Vagina (tissue), 2 donors: ENCODE results near the gene COL5A1. TPM values are rescaled to one million over a fixed set of nuclear protein-coding genes. Genes with fewer than 3 reads are reported as not detected.

Source experiments
- DNase-seq, 2 donors: peaks; one replicate each; pipeline ENCODE4 v3.0.0-alpha.2; 2017; ENCODE audit errors: extremely low spot score in 2 of 2
- H3K27ac ChIP-seq: fragments of 200-600 bp; sonication (generic); one replicate; pipeline ENCODE4 v1.5.1; 2019
- H3K27me3 ChIP-seq: fragments of 200-600 bp; sonication (generic); one replicate; pipeline ENCODE4 v1.5.1; 2019
- H3K36me3 ChIP-seq, 2 donors: fragments of 200-600 bp; sonication (generic); one replicate each; pipeline ENCODE4 v1.5.1; 2017 to 2019
- H3K4me1 ChIP-seq: fragments of 200-600 bp; sonication (generic); one replicate; pipeline ENCODE4 v1.5.1; 2019
- H3K4me3 ChIP-seq, 2 donors: fragments of 200-600 bp; sonication (generic); 1 replicate in 1 of 2; 2 replicates in 1 of 2; pipeline ENCODE4 v1.5.1; 2016 to 2019
- H3K9me3 ChIP-seq: fragments of 200-600 bp; sonication (generic); one replicate; pipeline ENCODE4 v1.5.1; 2019
- CTCF ChIP-seq, 3 experiments: fragments of 450-650 bp in 2 of 3; fragments of 200-600 bp in 1 of 3; sonication (generic) in 1 of 3; IDR thresholded peaks; one replicate each; pipeline ENCODE4 v1.5.1; 2017 to 2019; ENCODE audit warnings: antibody characterized with exemption in 3 of 3, mild to moderate bottlenecking in 2 of 3, moderate library complexity in 2 of 3
- POLR2A ChIP-seq, 2 donors: fragments of 450-650 bp; IDR thresholded peaks; one replicate each; pipeline ENCODE4 v1.6.1; 2017; ENCODE audit warnings: antibody characterized with exemption in 2 of 2, mild to moderate bottlenecking in 2 of 2, moderate library complexity in 2 of 2
- POLR2AphosphoS5 ChIP-seq, 2 donors: sonication (generic); formaldehyde crosslinking; IDR thresholded peaks; one replicate each; pipeline ENCODE4 v1.9.0; 2017; ENCODE audit warnings: antibody characterized with exemption in 2 of 2, mild to moderate bottlenecking in 2 of 2, low read depth in 1 of 2; ENCODE audit not compliant: insufficient read depth in 1 of 2
- intact Hi-C: fragments of 100-400 bp; cut with DNase I; formaldehyde crosslinking; loops from one replicate; pipeline ENCODE4 v1.15.1; 2023
- total RNA-seq: library from RNA; depleted of rRNA; stranded (reverse); fragments of >200 nt; gene quantifications from one replicate; pipeline ENCODE4 v1.2.3, GENCODE V29; 2016

Gene COL5A1
- total RNA-seq, 1 donor from 2014 or later, result 36.6 TPM

GRCh38 chr9:134793288-134794188, 151.9 kb downstream of the COL5A1 start:
- DNase-seq, result no peak
- peaks cover 0 to 28% of the 10 kb centered on the region in 2 donors for H3K36me3 ChIP-seq
- H3K4me1 ChIP-seq, result no peaks in the 10 kb centered on the region
- H3K27ac ChIP-seq, result no peak overlapping the region
- H3K9me3 ChIP-seq, result no peaks in the 10 kb centered on the region
- H3K4me3 ChIP-seq, result no peak overlapping the region
- intact Hi-C loops, result loop anchor here (10.0 kb wide), 1 partner anchor 611 kb away; no protein-coding TSS in a partner anchor
- H3K27me3 ChIP-seq, result no peaks in the 10 kb centered on the region
- TF ChIP-seq POLR2A (IDR thresholded peaks at IDR 0.05) (no peak), POLR2AphosphoS5 (IDR thresholded peaks at IDR 0.05; ENCODE audit: insufficient read depth in 1 of 2, low read depth in 1 of 2) (no peak), CTCF (IDR thresholded peaks at IDR 0.05) (no peak)

- no peak for TF ChIP-seq POLR2A (IDR thresholded peaks at IDR 0.05)
- TF ChIP-seq CTCF (IDR thresholded peaks at IDR 0.05), result no peak
- no peak for TF ChIP-seq POLR2AphosphoS5 (IDR thresholded peaks at IDR 0.05; ENCODE audit: insufficient read depth in 1 of 2, low read depth in 1 of 2)
- intact Hi-C loops, result loop anchor here (10.0 kb wide), 1 partner anchor 610 kb away; no protein-coding TSS in a partner anchor
- DNase-seq, result no peak
- H3K4me1 ChIP-seq, result no peaks in the 10 kb centered on the region
- no peak overlapping the region for H3K4me3 ChIP-seq
- no peaks in the 10 kb centered on the region for H3K27me3 ChIP-seq
- no peak overlapping the region for H3K27ac ChIP-seq
- H3K9me3 ChIP-seq, result no peaks in the 10 kb centered on the region
- peaks cover 0 to 26% of the 10 kb centered on the region in 2 donors for H3K36me3 ChIP-seq
These were observed 153.2 kb downstream of the COL5A1 start for GRCh38 chr9:134794663-134795370.

GRCh38 chr9:134795446-134795845, 153.8 kb downstream of the COL5A1 start:
- intact Hi-C loops, result loop anchor here (10.0 kb wide), 1 partner anchor 609 kb away; no protein-coding TSS in a partner anchor
- no peaks in the 10 kb centered on the region for H3K9me3 ChIP-seq
- TF ChIP-seq CTCF (IDR thresholded peaks at IDR 0.05) (no peak), POLR2AphosphoS5 (IDR thresholded peaks at IDR 0.05; ENCODE audit: insufficient read depth in 1 of 2, low read depth in 1 of 2) (no peak), POLR2A (IDR thresholded peaks at IDR 0.05) (no peak)
- H3K4me1 ChIP-seq, result no peaks in the 10 kb centered on the region
- H3K27me3 ChIP-seq, result no peaks in the 10 kb centered on the region
- no peak for DNase-seq
- peaks cover 0 to 23% of the 10 kb centered on the region in 2 donors for H3K36me3 ChIP-seq
- H3K27ac ChIP-seq, result no peak overlapping the region
- no peak overlapping the region for H3K4me3 ChIP-seq

GRCh38 chr9:134796882-134797281, 155.3 kb downstream of the COL5A1 start:
- no peaks in the 10 kb centered on the region for H3K27me3 ChIP-seq
- no peak overlapping the region for H3K27ac ChIP-seq
- H3K9me3 ChIP-seq, result no peaks in the 10 kb centered on the region
- intact Hi-C loops, result loop anchor here (10.0 kb wide), 1 partner anchor 608 kb away; no protein-coding TSS in a partner anchor
- H3K4me1 ChIP-seq, result no peaks in the 10 kb centered on the region
- TF ChIP-seq CTCF (IDR thresholded peaks at IDR 0.05) (no peak), POLR2A (IDR thresholded peaks at IDR 0.05) (no peak), POLR2AphosphoS5 (IDR thresholded peaks at IDR 0.05; ENCODE audit: insufficient read depth in 1 of 2, low read depth in 1 of 2) (no peak)
- no peak overlapping the region for H3K4me3 ChIP-seq
- no peak for DNase-seq
- H3K36me3 ChIP-seq, result peaks cover 0 to 29% of the 10 kb centered on the region in 2 donors
